Measurements from ENCODE around the gene PAPOLA. TPM values are rescaled to one million over a fixed set of nuclear protein-coding genes. Genes with fewer than 3 reads are reported as not detected.

PAPOLA gene
- total RNA-seq, 3 donors from 2014 or later, result 110 to 254 (median 187) TPM

DNA sequence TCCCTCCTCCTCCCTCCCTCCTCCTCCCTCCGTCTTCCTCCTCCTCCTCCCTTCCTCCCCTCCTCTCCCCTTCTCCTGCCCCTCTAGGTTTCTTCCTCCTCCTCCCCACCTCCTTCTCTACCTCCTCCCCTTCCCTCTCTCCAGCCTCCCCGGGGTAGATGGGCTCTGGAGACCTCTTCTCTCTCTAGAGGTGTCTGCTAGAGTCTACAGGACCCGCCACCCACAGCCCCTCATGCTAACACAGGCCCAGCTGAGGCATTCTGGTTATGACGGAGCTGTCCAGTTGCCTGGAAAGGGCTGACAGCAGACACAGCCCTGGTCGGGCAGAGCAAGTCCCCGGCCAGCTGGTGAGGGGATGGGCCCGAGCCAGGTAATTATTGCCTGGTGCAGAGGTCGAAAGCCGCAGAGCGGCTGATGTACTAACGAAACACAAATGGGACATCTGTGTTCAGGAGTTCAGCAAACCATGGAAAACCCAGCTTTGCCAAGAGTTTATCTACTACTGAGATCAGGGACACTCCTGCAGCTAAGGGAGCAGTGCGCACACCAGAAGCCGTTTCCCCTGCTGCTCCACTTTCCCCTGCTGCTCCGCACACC lies 96.2 kb downstream of the PAPOLA start:
- TF ChIP-seq POLR2A (IDR thresholded peaks at IDR 0.05), result no peak
- no peak for TF ChIP-seq POLR2AphosphoS5 (IDR thresholded peaks at IDR 0.05)
- TF ChIP-seq, protein P1, sequence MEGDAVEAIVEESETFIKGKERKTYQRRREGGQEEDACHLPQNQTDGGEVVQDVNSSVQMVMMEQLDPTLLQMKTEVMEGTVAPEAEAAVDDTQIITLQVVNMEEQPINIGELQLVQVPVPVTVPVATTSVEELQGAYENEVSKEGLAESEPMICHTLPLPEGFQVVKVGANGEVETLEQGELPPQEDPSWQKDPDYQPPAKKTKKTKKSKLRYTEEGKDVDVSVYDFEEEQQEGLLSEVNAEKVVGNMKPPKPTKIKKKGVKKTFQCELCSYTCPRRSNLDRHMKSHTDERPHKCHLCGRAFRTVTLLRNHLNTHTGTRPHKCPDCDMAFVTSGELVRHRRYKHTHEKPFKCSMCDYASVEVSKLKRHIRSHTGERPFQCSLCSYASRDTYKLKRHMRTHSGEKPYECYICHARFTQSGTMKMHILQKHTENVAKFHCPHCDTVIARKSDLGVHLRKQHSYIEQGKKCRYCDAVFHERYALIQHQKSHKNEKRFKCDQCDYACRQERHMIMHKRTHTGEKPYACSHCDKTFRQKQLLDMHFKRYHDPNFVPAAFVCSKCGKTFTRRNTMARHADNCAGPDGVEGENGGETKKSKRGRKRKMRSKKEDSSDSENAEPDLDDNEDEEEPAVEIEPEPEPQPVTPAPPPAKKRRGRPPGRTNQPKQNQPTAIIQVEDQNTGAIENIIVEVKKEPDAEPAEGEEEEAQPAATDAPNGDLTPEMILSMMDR (IDR thresholded peaks at IDR 0.05), result no peak
- intact Hi-C loops (cut with DNase I; ENCODE audit: low total_unique reads), result loop anchor here (5.0 kb wide), 1 partner anchor 1014 kb away; no protein-coding TSS in a partner anchor
- no peak overlapping the region for H3K27ac ChIP-seq
- peaks cover 0 to 4% of the 10 kb centered on the region in 2 donors for H3K27me3 ChIP-seq
- no peaks in the 10 kb centered on the region for H3K36me3 ChIP-seq
- no peak for DNase-seq (ENCODE audit: low spot score in 2 of 2)
- no peak overlapping the region for H3K4me3 ChIP-seq
- no peaks in the 10 kb centered on the region for H3K4me1 ChIP-seq
- H3K9me3 ChIP-seq, result no peaks in the 10 kb centered on the region

- Histone ChIP-seq H3K4me1 (no peaks in the 10 kb centered on the region), H3K27ac (no peak overlapping the region), H3K36me3 (no peaks in the 10 kb centered on the region), H3K9me3 (no peaks in the 10 kb centered on the region), H3K27me3 (no peaks in the 10 kb centered on the region), H3K4me3 (no peak overlapping the region)
- no peak for DNase-seq (ENCODE audit: low spot score in 2 of 2)
- TF ChIP-seq POLR2A (IDR thresholded peaks at IDR 0.05) (no peak), POLR2AphosphoS5 (IDR thresholded peaks at IDR 0.05) (no peak)
- TF ChIP-seq, protein P1 (IDR thresholded peaks at IDR 0.05), result no peak
- intact Hi-C loops (cut with DNase I; ENCODE audit: low total_unique reads), result loop anchor here (5.0 kb wide), 1 partner anchor 1013 kb away; no protein-coding TSS in a partner anchor
Measured at GRCh38 chr14:96599076-96599475, 96.9 kb downstream of the PAPOLA start.

- H3K9me3 ChIP-seq, result peaks cover 0 to 3% of the 10 kb centered on the region in 2 donors
- no peaks in the 10 kb centered on the region for H3K27me3 ChIP-seq
- no peak for DNase-seq (ENCODE audit: low spot score in 2 of 2)
- no peaks in the 10 kb centered on the region for H3K36me3 ChIP-seq
- TF ChIP-seq POLR2AphosphoS5 (IDR thresholded peaks at IDR 0.05), result no peak
- TF ChIP-seq POLR2A (IDR thresholded peaks at IDR 0.05), result no peak
- TF ChIP-seq, protein P1 (IDR thresholded peaks at IDR 0.05), result no peak
- no peak overlapping the region for H3K27ac ChIP-seq
- H3K4me3 ChIP-seq, result no peak overlapping the region
- intact Hi-C loops (cut with DNase I; ENCODE audit: low total_unique reads), result no loop called here
- H3K4me1 ChIP-seq, result no peaks in the 10 kb centered on the region
Measured at GRCh38 chr14:96602186-96602585, 100.0 kb downstream of the PAPOLA start.

DNA sequence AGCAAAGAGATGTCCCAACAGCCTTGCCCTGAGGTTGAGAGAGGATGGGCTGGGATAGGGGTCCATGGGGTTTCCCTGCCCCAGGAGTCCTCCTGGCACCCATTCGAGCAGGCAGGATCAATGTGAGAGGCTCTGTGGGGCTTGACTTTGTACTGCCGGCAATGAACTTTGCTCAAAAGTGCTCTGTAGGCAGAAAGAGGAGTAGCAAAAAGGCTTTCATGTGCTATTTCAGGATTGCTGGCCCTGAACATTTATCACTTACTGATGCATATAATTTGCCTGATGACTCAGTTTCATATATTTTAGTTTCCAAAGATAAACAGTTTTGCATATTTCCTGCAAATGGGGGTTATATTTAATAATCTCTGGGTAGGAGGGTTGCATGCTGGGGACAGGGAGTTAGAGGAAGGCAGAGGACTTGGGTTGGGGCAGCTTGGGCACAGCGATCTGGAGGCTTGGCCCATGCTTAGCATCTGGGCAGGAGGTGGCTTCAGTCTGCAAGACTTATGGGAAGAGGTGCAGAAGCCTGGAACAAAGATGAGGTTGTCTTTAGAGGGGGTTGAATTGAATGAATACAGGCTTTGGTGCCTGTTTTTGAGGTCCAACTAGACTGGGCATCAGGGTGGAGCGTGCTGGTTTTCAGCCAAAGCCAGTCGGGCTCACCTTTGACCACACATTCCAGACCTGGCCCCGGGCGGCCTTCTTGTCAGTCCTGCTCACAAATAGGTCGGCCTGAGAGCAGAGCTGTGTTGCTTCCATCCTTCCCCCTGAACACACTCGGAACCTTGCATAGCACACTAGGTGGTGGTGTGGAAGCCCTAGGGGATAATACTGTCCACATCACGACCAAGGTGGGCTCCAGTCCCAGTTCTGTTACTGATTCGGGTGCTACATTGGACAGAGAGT lies 101.4 kb downstream of the PAPOLA start:
- Histone ChIP-seq H3K27me3 (no peaks in the 10 kb centered on the region), H3K4me1 (no peaks in the 10 kb centered on the region), H3K9me3 (peaks cover 0 to 3% of the 10 kb centered on the region in 2 donors), H3K27ac (no peak overlapping the region), H3K36me3 (no peaks in the 10 kb centered on the region), H3K4me3 (no peak overlapping the region)
- intact Hi-C loops (cut with DNase I; ENCODE audit: low total_unique reads), result no loop called here
- TF ChIP-seq POLR2A (IDR thresholded peaks at IDR 0.05) (no peak), POLR2AphosphoS5 (IDR thresholded peaks at IDR 0.05) (no peak)
- TF ChIP-seq, protein P1 (IDR thresholded peaks at IDR 0.05), result no peak
- no peak for DNase-seq (ENCODE audit: low spot score in 2 of 2)

DNA sequence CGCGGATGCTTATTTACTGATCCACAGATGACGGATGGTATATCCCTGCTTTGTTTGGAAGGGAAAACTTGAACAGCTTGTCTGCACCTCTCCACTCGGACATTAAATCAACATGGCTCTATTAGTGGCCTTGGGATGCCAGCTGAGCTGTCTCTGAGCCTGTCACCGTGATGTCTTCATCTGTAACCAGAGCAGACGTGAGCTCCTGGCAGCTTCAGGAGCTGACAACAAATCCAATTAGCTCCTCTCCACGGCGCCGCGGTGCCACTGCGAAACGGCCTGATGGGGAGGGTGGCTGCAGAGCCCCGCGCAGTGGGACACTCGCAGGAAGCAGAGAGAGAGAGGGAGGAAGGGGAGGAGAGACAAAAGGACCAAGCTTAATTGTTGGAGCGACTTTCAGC lies 112.3 kb downstream of the PAPOLA start:
- DNase-seq (ENCODE audit: low spot score in 2 of 2), result no peak
- Histone ChIP-seq H3K4me1 (no peaks in the 10 kb centered on the region), H3K36me3 (no peaks in the 10 kb centered on the region), H3K9me3 (no peaks in the 10 kb centered on the region), H3K27ac (no peak overlapping the region), H3K27me3 (peaks cover 0 to 12% of the 10 kb centered on the region in 2 donors), H3K4me3 (no peak overlapping the region)
- no peak for TF ChIP-seq POLR2AphosphoS5 (IDR thresholded peaks at IDR 0.05)
- TF ChIP-seq, protein P1 (IDR thresholded peaks at IDR 0.05), result no peak
- no peak for TF ChIP-seq POLR2A (IDR thresholded peaks at IDR 0.05)
- intact Hi-C loops (cut with DNase I; ENCODE audit: low total_unique reads), result no loop called here

Measured in breast epithelium (tissue), 4 donors.